Nephron (organoid): ENCODE measurements around the gene LRP8.
A peak's percentile ranks its signal among the peaks of the same experiment; 100 is the strongest.
"Not testable (repeated sequence)": the region's sequence is repeated elsewhere in the genome, so short reads cannot be mapped to it uniquely, and the experiment has no call there.

Source experiments
- H3K27ac Mint-ChIP-seq, 3 experiments: 2 replicates each; pipeline ENCODE4 v1.8.0; 2020; ENCODE audit warnings: mixed read lengths in 3 of 3, mild to moderate bottlenecking in 2 of 3, moderate library complexity in 1 of 3
- H3K27me3 Mint-ChIP-seq: 2 replicates; pipeline ENCODE4 v1.8.0; 2021; ENCODE audit warnings: low read depth, mild to moderate bottlenecking, moderate library complexity, mixed read lengths
- H3K36me3 Mint-ChIP-seq: 2 replicates; pipeline ENCODE4 v1.8.0; 2020; ENCODE audit warnings: low read depth, mixed read lengths
- H3K4me1 Mint-ChIP-seq: 2 replicates; pipeline ENCODE4 v1.8.0; 2020; ENCODE audit warnings: mixed read lengths
- H3K4me3 Mint-ChIP-seq, 3 experiments: 2 replicates each; pipeline ENCODE4 v1.8.0; 2020; ENCODE audit warnings: mild to moderate bottlenecking in 3 of 3, mixed read lengths in 3 of 3, moderate library complexity in 2 of 3
- H3K9me3 Mint-ChIP-seq: 2 replicates; pipeline ENCODE4 v1.8.0; 2020; ENCODE audit warnings: mixed read lengths
- TF ChIP-seq, protein P1 (sequence below), 3 experiments: fragments of 200-600 bp; sonication (generic); IDR thresholded peaks; one replicate each; pipeline ENCODE4 v1.5.0; 2021; ENCODE audit warnings: antibody characterized with exemption in 3 of 3; ENCODE audit not compliant: unreplicated experiment in 3 of 3

Gene LRP8

DNA sequence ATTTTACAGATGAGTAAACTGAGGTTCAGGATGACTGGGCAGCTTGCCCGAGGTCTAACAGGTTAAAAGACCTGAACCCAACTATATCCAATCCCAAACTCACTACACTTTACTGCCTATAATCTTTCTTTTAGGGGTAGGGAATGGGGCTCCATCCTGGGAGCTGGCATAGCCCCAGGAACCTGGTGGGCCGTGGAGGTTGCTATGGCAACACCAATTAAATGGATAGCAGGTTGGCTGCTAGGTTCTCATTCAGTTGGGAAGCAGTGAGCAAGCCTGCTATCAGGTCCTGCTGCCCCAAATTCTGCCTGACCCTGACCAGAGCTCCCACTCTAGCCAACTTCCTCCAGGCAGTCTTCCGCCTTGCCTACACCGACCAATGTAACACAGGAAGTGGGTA is 40.9 kb downstream of the LRP8 start:
- Mint-ChIP-seq H3K27me3 (peaks cover 9% of the 10 kb centered on the region), H3K27ac (peak overlapping the region in 1 of 3 experiments; percentile 29), H3K4me1 (peaks cover 31% of the 10 kb centered on the region), H3K9me3 (no peaks in the 10 kb centered on the region), H3K36me3 (no peaks in the 10 kb centered on the region), H3K4me3 (no peak overlapping the region)
- TF ChIP-seq, protein P1, sequence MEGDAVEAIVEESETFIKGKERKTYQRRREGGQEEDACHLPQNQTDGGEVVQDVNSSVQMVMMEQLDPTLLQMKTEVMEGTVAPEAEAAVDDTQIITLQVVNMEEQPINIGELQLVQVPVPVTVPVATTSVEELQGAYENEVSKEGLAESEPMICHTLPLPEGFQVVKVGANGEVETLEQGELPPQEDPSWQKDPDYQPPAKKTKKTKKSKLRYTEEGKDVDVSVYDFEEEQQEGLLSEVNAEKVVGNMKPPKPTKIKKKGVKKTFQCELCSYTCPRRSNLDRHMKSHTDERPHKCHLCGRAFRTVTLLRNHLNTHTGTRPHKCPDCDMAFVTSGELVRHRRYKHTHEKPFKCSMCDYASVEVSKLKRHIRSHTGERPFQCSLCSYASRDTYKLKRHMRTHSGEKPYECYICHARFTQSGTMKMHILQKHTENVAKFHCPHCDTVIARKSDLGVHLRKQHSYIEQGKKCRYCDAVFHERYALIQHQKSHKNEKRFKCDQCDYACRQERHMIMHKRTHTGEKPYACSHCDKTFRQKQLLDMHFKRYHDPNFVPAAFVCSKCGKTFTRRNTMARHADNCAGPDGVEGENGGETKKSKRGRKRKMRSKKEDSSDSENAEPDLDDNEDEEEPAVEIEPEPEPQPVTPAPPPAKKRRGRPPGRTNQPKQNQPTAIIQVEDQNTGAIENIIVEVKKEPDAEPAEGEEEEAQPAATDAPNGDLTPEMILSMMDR (IDR thresholded peaks at IDR 0.05; ENCODE audit: unreplicated experiment in 3 of 3), result no peak

DNA sequence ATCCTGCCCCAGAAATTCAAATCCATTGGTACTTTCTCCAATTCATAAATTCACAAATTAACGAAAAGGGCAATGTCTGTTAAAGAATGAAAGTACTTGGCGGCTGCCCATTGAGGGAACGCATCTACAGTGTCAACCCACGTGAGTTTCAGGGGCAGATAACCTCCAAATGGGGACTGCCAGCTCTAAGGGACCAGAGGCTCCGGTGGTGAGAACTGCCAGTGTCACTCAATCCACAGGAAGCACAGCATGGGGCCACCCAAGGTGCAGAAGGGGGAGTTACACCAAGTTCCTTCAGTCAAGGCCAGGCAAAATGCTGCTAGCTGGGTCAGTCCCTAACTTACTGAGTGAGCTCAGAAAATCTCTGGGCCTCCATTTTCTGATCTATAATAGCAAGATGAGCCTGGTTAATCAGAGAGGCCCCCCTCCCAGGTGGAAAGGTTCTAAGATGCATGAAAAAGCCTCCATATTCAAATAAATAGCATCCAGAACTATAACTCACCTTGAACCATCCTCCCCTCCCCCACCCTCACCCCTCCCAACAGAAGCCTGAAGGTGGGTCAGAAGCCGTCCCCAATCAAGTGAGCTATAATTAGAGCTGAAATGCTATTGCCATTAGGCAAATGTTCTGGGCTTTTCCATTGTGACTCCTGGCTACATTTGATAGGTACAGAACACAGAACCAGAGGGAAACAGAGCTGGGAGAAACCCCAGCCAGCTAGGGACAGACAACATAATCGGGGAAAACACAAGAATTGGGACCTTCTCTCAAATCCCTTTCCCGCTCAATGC is 41.7 kb downstream of the LRP8 start:
- H3K4me3 Mint-ChIP-seq, result no peak overlapping the region
- no peaks in the 10 kb centered on the region for H3K36me3 Mint-ChIP-seq
- TF ChIP-seq, protein P1 (IDR thresholded peaks at IDR 0.05; ENCODE audit: unreplicated experiment in 3 of 3), result no peak
- peaks cover 9% of the 10 kb centered on the region for H3K27me3 Mint-ChIP-seq
- H3K4me1 Mint-ChIP-seq, result peaks cover 31% of the 10 kb centered on the region
- no peak overlapping the region for H3K27ac Mint-ChIP-seq
- no peaks in the 10 kb centered on the region for H3K9me3 Mint-ChIP-seq

DNA sequence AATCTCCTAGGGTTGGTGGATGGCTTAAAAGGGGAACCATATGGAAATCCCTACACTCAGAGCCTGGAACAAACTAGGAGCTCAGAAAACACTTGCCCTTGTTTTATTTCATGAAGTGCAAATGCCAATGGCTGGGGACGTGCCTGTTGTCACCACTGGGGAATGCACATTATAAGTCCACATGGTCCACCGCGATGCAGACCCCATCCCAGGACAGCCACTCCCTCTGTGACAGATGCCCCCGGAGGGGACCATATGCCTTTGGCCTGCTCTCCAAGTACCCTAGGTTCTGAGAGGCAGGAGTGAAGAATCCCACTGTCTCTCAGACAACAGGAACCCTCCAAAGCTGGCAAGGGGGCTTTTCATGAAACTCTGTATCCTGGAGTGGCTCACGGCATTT is 42.3 kb downstream of the LRP8 start:
- Mint-ChIP-seq H3K36me3 (no peaks in the 10 kb centered on the region), H3K4me3 (no peak overlapping the region), H3K9me3 (no peaks in the 10 kb centered on the region), H3K27me3 (peaks cover 13% of the 10 kb centered on the region), H3K27ac (no peak overlapping the region), H3K4me1 (peaks cover 31% of the 10 kb centered on the region)
- TF ChIP-seq, protein P1 (IDR thresholded peaks at IDR 0.05; ENCODE audit: unreplicated experiment in 3 of 3), result no peak

DNA sequence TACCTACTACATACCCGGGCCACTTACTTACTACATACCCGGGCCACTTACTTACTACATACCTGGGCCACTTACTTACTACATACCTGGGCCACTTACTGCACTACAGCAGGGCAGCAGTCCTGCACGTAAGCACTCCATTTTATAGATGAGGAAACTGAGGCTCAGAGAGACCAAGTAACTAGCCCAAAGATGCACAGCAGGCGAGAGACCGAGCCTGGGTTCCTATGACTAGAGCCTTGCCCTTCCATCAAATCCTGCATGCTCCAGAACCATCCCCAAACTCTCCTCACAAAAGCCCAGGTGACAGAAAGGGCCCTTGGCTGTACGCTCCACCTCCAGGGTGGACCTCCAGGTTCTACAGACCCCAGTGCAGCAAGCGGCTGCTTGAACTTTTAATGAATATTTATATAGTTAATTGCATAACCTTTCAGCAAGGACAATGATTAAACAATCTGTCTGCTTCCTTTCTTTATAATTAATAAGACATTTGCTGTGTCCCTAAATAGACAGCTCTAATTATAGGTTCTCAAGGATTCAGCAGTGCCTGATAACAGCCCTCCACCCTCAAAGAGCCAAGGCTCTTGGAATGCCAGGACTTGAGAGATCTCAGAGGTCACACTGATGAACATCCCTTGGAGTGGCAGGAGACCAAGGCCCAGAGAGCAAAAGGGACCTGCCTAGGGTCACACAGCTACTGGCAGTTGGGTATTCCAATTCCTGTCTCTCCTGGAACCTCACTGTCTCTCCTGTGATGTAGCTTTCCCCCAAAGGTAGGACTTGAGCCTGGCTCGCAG is 43.4 kb downstream of the LRP8 start:
- Mint-ChIP-seq H3K4me3 (no peak overlapping the region), H3K4me1 (peaks cover 31% of the 10 kb centered on the region), H3K27me3 (peaks cover 13% of the 10 kb centered on the region), H3K36me3 (no peaks in the 10 kb centered on the region), H3K27ac (no peak overlapping the region), H3K9me3 (no peaks in the 10 kb centered on the region)
- TF ChIP-seq, protein P1 (IDR thresholded peaks at IDR 0.05; ENCODE audit: unreplicated experiment in 3 of 3), result no peak

DNA sequence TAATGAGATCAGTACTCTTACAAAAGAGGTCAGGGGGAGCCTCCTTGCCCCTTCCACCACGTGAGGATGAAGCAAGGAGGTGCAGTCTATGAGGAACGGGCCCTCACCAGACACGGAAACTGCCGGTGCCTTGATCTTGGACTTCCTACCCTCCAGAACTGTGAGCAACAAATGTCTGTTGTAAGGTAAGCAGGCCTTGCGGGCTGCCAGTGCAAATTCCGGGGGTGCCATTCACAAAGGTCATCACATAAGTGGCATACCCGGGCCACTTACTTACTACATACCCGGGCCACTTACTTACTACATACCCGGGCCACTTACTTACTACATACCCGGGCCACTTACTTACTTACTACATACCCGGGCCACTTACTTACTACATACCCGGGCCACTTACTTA is 44.7 kb downstream of the LRP8 start:
- Mint-ChIP-seq H3K4me1 (peaks cover 21% of the 10 kb centered on the region), H3K27me3 (peaks cover 12% of the 10 kb centered on the region)
- H3K9me3 Mint-ChIP-seq, H3K27ac Mint-ChIP-seq, H3K36me3 Mint-ChIP-seq, H3K4me3 Mint-ChIP-seq: not testable (repeated sequence)

DNA sequence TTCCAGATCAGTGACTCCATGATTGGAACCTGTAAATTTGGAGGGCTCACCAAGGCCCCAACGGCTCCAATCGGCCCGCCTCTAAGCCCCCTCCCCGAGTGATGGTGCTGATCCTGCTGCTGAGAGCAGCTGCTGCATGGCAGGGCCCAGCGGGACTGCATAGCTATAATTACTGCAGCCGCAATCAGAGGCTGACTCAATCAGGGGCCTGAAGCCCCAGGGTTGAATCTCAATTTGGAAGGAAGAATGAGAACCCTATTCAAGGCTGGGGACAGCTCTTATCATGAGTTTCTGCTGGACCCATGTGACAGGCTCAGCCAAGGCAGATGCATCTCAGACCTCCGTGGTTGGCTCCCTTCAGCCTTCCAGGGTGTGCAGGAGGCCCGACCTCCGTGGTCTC is 46.7 kb downstream of the LRP8 start:
- TF ChIP-seq, protein P1 (IDR thresholded peaks at IDR 0.05; ENCODE audit: unreplicated experiment in 3 of 3), result no peak
- Mint-ChIP-seq H3K4me1 (peaks cover 7% of the 10 kb centered on the region), H3K36me3 (no peaks in the 10 kb centered on the region), H3K4me3 (no peak overlapping the region), H3K27ac (no peak overlapping the region), H3K9me3 (no peaks in the 10 kb centered on the region), H3K27me3 (peaks cover 12% of the 10 kb centered on the region)
